Mucosa of rectum (tissue), 2 donors: ENCODE measurements around the gene NAB2.
"Not testable (repeated sequence)": the region's sequence is repeated elsewhere in the genome, so short reads cannot be mapped to it uniquely, and the experiment has no call there.

Experiments
- H3K27ac ChIP-seq, 2 donors: one replicate each; pipeline ENCODE4 v1.7.0; 2013; ENCODE audit warnings: inconsistent platforms in 2 of 2, low read depth in 2 of 2, low read length in 2 of 2
- H3K27me3 ChIP-seq, 2 donors: one replicate each; pipeline ENCODE4 v1.7.0; 2013; ENCODE audit warnings: low read length in 2 of 2; ENCODE audit not compliant: control insufficient read depth in 2 of 2, insufficient read depth in 2 of 2
- H3K36me3 ChIP-seq, 2 donors: one replicate each; pipeline ENCODE4 v1.7.0; 2013; ENCODE audit warnings: low read length in 2 of 2; ENCODE audit not compliant: control insufficient read depth in 2 of 2, insufficient read depth in 2 of 2
- H3K4me1 ChIP-seq, 2 donors: one replicate each; pipeline ENCODE4 v1.7.0; 2013; ENCODE audit warnings: low read length in 2 of 2, mild to moderate bottlenecking in 1 of 2; ENCODE audit not compliant: control insufficient read depth in 2 of 2, insufficient read depth in 2 of 2
- H3K4me3 ChIP-seq, 2 donors: one replicate each; pipeline ENCODE4 v1.7.0; 2013; ENCODE audit warnings: low read length in 2 of 2
- H3K9ac ChIP-seq, 2 donors: one replicate each; pipeline ENCODE4 v1.7.0; 2013; ENCODE audit warnings: low read length in 2 of 2, low read depth in 1 of 2, mild to moderate bottlenecking in 1 of 2
- H3K9me3 ChIP-seq, 2 donors: one replicate each; pipeline ENCODE4 v1.7.0; 2013; ENCODE audit warnings: low read length in 2 of 2; ENCODE audit not compliant: control insufficient read depth in 2 of 2
- donor health status: healthy.
- donor health status: Normal muscosa, but diverticular disease.

NAB2 gene

DNA sequence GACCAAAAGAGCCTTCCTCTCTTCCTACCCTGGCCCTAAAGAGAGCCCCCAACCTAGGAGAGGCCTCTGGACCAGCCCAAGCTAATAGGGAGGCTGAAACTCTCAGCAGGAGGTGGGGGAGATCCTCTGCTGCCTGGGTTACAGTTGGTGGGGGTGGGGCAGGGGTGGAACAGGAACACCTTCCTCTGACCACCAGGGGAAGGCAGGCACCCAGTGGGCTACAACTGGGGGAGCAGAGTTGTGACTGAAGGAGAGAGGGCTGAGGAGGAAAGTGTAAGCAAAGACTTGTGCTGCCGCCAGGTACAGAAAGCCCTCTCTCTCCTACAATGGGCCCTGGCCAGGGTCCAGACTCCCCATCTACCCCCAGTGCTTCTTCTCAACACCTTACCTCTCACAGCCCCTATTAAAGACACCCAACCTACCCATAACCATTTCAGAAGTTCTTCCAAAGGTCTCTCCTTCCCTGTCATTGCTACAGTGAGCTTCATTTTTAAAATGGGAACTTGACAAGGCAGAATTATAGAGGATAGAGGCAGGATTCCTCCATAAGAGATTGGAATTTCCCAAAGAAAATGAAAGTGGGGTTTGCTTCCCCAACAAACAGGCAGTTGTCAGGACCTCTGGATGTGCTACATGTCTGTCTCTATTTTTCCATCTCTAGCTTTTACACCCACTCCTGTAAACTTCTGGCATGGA is 40.3 kb upstream of the NAB2 start:
- Histone ChIP-seq H3K36me3 (peaks cover 12 to 17% of the 10 kb centered on the region in 2 donors), H3K9ac (peak overlapping the region; percentile 34 to 77), H3K27ac (peak overlapping the region; percentile 78 to 86), H3K27me3 (no peaks in the 10 kb centered on the region), H3K9me3 (no peaks in the 10 kb centered on the region), H3K4me3 (peak overlapping the region; percentile 83 to 84), H3K4me1 (peaks cover 29 to 40% of the 10 kb centered on the region in 2 donors)

DNA sequence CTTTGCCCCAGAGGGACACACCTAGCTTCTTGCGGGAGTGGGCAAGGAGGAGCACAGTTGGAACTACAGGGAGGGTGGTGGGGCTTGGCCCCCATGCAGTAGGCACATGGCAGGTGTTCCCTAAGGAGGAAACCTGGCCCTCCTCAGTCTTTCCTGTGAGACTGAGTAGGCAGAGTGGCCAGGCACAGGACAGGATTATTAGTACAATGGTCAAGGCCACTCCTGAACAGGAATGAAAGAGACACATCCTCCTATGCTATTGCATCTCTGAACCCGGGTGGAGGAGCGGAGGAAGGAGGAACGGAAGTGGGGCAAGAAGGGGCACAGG is 39.8 kb upstream of the NAB2 start:
- H3K27ac ChIP-seq: peak overlapping the region; percentile 78 to 86
- H3K9ac ChIP-seq: peak overlapping the region; percentile 74 to 77
- H3K27me3 ChIP-seq: no peaks in the 10 kb centered on the region

DNA sequence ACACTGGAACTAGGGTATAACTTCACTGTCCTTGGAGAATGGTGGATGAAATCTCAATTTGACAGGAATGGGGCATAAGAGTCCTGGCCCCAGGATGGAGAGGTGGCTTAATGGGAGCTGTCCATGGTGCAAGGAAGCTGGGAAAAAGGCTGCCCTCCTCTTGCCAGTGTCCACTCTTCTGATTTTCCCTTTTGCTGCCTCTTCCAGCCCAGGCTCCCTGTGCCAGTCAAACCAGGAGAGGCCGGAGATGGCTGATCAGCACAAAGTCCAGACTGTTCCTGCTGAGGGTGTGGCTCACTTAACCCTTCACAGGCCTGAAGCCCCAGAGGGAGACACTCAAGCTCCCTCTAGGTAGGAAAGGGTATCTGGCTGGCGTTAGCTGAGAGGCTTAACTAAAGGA is 39.0 kb upstream of the NAB2 start, which contains the start of gene MYO1A:
MYO1A (minus strand) TSS at position 240 of the 400 bp plus-strand sequence. CDS start 1,806 bp downstream, outside the sequence.
- H3K27ac ChIP-seq: peak within 1 kb of the TSS; percentile 78 to 86
- H3K36me3 ChIP-seq: peaks cover 8 to 10% of the 10 kb centered on the region in 2 donors
- H3K9ac ChIP-seq: peak within 1 kb of the TSS; percentile 74 to 77
- H3K4me1 ChIP-seq: peaks cover 29 to 40% of the 10 kb centered on the region in 2 donors
- H3K27me3 ChIP-seq: no peaks in the 10 kb centered on the region
- H3K4me3 ChIP-seq: peak within 1 kb of the TSS; percentile 83 to 84
- no peaks in the 10 kb centered on the region for H3K9me3 ChIP-seq

More for the DNA sequence above, 39.8 kb upstream of the NAB2 start:
- Histone ChIP-seq H3K4me1 (peaks cover 29 to 40% of the 10 kb centered on the region in 2 donors), H3K36me3 (peaks cover 8 to 12% of the 10 kb centered on the region in 2 donors), H3K4me3 (peak overlapping the region; percentile 83 to 84), H3K9me3 (no peaks in the 10 kb centered on the region)

DNA sequence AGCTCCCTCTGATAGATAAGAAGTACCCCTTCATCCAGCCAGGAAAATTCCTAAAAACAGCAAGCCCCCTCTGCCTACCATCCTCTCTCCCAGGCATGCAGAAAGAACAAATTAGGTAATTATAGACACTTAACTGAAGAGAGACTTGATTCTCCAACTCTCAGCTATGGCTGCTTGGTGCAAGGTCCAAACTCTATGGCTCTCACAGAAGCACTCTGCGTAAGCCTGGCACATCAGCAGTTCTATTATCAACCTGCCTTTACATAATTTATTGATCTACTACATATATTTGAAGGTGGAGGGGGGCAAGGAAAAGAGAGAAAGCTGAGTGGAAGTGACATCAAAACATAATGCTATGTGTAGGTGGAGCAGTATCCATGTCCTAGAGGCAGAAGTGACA is 37.9 kb upstream of the NAB2 start:
- Histone ChIP-seq H3K4me3 (no peak overlapping the region), H3K4me1 (peaks cover 29 to 39% of the 10 kb centered on the region in 2 donors), H3K27ac (peak overlapping the region in 1 of 2 donors; percentile 5), H3K9ac (no peak overlapping the region), H3K36me3 (peaks cover 2 to 5% of the 10 kb centered on the region in 2 donors), H3K27me3 (no peaks in the 10 kb centered on the region), H3K9me3 (no peaks in the 10 kb centered on the region)

DNA sequence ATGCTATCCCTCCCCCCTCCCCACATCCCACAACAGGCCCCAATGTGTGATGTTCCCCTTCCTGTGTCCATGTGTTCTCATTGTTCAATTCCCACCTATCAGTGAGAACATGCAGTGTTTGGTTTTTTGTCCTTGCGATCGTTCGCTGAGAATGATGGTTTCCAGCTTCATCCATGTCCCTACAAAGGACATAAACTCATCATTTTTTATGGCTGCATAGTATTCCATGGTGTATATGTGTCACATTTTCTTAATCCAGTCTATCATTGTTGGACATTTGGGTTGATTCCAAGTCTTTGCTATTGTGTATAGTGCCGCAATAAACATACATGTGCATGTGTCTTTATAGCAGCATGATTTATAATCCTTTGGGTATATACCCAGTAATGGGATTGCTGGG is 35.8 kb upstream of the NAB2 start:
- H3K36me3 ChIP-seq, H3K9ac ChIP-seq, H3K9me3 ChIP-seq, H3K4me3 ChIP-seq, H3K27ac ChIP-seq, H3K27me3 ChIP-seq: not testable (repeated sequence)
- H3K4me1 ChIP-seq: peaks cover 12 to 20% of the 10 kb centered on the region in 2 donors

DNA sequence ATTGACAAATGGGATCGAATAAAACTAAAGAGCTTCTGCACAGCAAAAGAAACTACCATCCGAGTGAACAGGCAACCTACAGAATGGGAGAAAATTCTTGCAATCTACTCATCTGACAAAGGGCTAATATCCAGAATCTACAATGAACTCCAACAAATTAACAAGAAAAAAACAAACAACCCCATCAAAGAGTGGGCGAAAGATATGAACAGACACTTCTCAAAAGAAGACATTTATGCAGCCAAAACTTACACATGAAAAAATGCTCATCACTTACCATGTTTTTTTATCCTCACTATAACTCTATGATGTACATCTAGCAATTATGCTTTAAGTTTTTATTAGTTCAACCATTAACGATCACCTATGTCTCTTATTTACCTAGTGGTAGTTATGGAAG is 35.0 kb upstream of the NAB2 start:
- H3K27me3 ChIP-seq, H3K9ac ChIP-seq, H3K9me3 ChIP-seq, H3K27ac ChIP-seq, H3K4me3 ChIP-seq: not testable (repeated sequence)
- H3K36me3 ChIP-seq: peaks cover 3 to 14% of the 10 kb centered on the region in 2 donors
- peaks cover 11 to 12% of the 10 kb centered on the region in 2 donors for H3K4me1 ChIP-seq

DNA sequence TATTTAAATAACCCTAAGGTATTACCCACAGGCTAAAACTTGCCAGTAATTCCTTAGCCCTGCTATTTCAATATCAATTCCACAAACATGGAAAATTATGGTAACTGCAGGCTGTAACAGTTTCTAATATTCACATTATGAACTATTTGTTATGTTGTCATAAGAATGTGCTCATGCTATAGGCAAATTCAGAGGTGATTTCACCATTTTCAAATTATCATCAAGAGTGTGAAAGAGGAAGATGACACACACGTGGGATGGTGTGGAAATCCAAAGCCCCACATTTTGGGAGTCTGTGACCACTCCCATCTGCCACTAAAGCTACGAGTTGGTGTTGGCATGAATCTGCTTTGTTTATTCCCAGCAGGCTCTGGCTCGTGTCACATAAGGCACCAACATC is 33.1 kb upstream of the NAB2 start:
- H3K27ac ChIP-seq: no peak overlapping the region

DNA sequence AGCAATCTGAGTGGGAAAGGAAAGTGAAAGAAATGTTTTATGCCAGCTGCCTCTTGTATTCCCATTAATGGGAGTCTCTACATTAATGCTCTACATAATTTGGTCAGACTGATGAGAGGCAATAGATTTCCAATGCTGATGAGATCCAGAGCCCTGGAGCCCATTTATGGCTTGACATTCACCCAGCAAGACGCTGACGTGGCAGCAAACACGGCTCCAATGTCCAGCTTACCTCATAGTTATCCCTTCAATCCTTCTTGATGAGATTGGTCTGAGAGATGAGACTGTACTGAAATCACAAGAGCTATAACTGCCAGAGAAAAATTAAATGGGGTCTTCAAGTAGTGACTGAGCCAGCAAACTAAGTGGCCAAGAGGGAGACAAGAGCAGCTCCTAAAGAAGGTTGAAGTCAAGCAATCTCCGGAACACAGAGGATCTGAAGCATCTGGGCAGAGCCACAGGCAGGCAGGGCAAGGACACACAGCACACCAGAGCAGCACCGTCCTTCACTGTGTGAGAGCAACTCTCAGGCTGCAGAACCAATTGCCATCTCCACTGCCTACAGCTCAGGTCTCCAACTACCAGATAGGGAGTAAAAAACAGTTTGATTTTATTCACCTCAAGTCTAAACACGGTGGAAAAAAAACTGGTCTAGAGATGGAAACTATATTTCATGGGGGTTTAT is 31.7 kb upstream of the NAB2 start:
- Histone ChIP-seq H3K27me3 (no peaks in the 10 kb centered on the region), H3K9ac (no peak overlapping the region), H3K27ac (peak overlapping the region; percentile 7 to 34), H3K36me3 (peaks cover 10 to 29% of the 10 kb centered on the region in 2 donors), H3K4me1 (no peaks in the 10 kb centered on the region), H3K9me3 (no peaks in the 10 kb centered on the region), H3K4me3 (no peak overlapping the region)

More for the DNA sequence above, 33.1 kb upstream of the NAB2 start:
- Histone ChIP-seq H3K4me3 (no peak overlapping the region), H3K27me3 (no peaks in the 10 kb centered on the region), H3K4me1 (peaks cover 4% of the 10 kb centered on the region in 2 donors), H3K9me3 (no peaks in the 10 kb centered on the region), H3K9ac (no peak overlapping the region), H3K36me3 (peaks cover 10 to 29% of the 10 kb centered on the region in 2 donors)

DNA sequence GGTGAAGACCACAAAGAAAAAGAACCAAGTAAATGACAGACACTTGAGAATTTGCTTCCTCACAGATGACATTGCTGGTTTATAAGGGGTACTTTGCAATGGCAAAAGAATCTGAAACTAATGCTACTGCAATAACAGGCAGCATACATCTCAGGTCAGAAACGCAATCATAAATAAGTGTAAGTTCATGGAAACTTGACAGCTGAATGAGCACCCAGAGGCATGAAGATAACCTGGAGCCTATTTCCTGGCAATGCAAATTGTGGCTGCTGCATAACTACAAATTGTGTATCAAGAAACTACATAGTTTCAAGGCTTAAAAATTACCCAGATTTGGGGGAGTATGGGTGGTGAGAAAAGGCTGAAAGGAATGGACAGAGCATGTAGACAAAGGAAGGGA is 30.5 kb upstream of the NAB2 start:
- Histone ChIP-seq H3K27me3 (no peaks in the 10 kb centered on the region), H3K4me3 (no peak overlapping the region), H3K9ac (no peak overlapping the region), H3K4me1 (no peaks in the 10 kb centered on the region), H3K36me3 (peaks cover 10 to 29% of the 10 kb centered on the region in 2 donors), H3K27ac (no peak overlapping the region), H3K9me3 (no peaks in the 10 kb centered on the region)

DNA sequence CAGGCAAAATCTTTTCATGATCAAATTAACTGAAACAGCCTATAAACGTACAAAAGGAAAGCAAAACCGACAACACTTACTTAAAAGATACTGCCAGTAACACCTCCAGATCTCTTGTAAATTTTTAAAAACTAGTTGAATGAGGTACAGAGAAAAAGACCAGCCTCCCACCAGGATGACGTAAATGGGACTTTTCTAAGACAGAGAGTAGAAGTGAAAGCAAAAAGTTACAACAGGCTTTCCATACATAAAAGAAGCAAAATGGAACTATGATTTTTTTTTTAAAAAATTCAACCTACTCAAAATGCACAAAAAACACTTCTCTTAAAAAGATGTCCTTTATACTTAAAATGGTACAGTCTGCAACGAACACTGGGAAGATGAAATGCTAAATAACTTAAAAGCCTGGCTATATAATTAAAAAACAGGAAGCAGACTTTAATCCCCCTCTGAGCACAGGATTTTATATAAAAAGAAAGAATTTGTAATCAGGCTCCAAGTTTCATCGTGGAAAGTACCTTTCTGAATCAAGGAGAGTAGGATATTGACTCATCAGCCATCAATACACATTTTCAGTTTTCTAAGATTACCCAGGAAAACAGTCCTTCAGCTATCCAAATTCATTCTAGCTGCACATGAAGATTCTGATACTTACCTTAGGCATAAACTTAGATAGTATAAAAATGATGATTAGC is 24.8 kb upstream of the NAB2 start:
- H3K4me3 ChIP-seq: peak overlapping the region in 1 of 2 donors; percentile 15
- H3K27me3 ChIP-seq: no peaks in the 10 kb centered on the region
- H3K27ac ChIP-seq: peak overlapping the region in 1 of 2 donors; percentile 32
- peaks cover 5 to 17% of the 10 kb centered on the region in 2 donors for H3K36me3 ChIP-seq
- peaks cover 0 to 2% of the 10 kb centered on the region in 2 donors for H3K4me1 ChIP-seq
- no peaks in the 10 kb centered on the region for H3K9me3 ChIP-seq
- peak overlapping the region in 1 of 2 donors; percentile 32 for H3K9ac ChIP-seq
